Vagina (tissue), 2 donors: ENCODE results near the gene CYP11A1.

ENCODE experiments used
- POLR2AphosphoS5 ChIP-seq, 2 donors: sonication (generic); formaldehyde crosslinking; IDR thresholded peaks; one replicate each; pipeline ENCODE4 v1.9.0; 2017; ENCODE audit warnings: antibody characterized with exemption in 2 of 2, mild to moderate bottlenecking in 2 of 2, low read depth in 1 of 2; ENCODE audit not compliant: insufficient read depth in 1 of 2
- TF ChIP-seq, protein P1 (sequence below), 3 experiments: fragments of 450-650 bp in 2 of 3; fragments of 200-600 bp in 1 of 3; sonication (generic) in 1 of 3; IDR thresholded peaks; one replicate each; pipeline ENCODE4 v1.5.1; 2017 to 2019; ENCODE audit warnings: antibody characterized with exemption in 3 of 3, mild to moderate bottlenecking in 2 of 3, moderate library complexity in 2 of 3

DNA sequence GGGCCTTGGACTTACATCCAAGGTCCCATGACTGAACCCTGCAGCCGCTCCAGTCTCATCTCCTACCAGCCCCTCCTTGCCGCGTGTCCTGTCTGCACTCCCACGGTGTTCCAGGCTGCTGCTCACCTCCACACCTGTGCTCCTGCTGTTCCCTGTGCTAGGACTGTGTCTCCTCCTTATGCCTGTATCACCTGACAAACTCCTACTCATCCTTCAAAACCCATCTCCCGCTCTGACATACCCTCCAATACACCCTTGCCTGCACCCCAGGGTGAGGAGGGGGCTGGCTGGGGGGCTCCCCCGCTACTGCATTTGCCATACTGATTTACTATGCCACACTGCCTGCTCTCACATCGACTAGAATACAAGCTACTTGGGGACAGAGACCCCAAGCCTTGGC lies 53.6 kb downstream of the CYP11A1 start:
- TF ChIP-seq, protein P1, sequence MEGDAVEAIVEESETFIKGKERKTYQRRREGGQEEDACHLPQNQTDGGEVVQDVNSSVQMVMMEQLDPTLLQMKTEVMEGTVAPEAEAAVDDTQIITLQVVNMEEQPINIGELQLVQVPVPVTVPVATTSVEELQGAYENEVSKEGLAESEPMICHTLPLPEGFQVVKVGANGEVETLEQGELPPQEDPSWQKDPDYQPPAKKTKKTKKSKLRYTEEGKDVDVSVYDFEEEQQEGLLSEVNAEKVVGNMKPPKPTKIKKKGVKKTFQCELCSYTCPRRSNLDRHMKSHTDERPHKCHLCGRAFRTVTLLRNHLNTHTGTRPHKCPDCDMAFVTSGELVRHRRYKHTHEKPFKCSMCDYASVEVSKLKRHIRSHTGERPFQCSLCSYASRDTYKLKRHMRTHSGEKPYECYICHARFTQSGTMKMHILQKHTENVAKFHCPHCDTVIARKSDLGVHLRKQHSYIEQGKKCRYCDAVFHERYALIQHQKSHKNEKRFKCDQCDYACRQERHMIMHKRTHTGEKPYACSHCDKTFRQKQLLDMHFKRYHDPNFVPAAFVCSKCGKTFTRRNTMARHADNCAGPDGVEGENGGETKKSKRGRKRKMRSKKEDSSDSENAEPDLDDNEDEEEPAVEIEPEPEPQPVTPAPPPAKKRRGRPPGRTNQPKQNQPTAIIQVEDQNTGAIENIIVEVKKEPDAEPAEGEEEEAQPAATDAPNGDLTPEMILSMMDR (IDR thresholded peaks at IDR 0.05) = no peak
- no peak for TF ChIP-seq POLR2AphosphoS5 (IDR thresholded peaks at IDR 0.05; ENCODE audit: insufficient read depth in 1 of 2, low read depth in 1 of 2)
